ENCODE measurements around the gene ATP5F1E.

Gene ATP5F1E

DNA sequence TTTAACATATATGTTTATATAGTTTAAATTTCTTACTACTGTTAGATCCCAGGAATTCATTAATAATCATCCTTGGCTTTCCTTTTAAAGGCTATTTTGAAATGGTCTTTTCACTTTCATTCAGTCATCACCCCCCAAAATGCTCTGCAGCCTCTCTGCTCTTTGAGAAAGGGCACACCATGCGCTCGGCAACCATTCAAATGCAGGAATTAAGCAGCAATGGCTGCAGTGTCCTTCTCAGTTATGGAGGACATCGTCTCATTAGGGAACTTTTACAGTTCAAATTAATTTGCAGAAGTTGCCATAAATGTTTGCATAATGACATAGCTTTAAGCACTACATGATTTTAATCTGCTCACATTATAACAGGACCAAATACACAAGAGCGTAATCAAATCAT lies 6.6 kb downstream of the ATP5F1E start:
- no peak overlapping the region for H3K27ac ChIP-seq (ENCODE audit: low read length)
- no peak for TF ChIP-seq EZH2phosphoT487 (IDR thresholded peaks at IDR 0.05; ENCODE audit: low read depth)

DNA sequence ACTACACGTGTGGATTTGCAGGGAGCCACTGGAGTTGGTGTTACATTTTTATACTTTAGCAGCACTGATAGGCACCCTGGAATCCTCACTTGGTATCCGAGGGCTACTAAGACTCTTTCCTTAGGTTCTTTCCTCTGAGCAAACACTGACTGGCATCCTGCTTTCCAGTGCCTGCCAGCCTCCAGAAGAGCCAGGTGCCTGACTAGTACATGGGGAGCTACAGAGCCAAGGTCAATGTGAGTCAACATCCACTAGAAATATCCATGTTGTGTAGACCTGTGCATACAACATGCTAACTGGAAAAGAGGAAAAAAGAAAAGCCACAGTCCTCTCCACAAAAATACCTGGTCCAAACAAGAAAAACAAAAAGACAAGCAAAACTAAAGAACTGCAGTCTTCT lies 7.0 kb downstream of the ATP5F1E start:
- Histone ChIP-seq H4K20me1 (ENCODE audit: insufficient read depth, low read length) (peaks cover 55% of the 10 kb centered on the region), H3K4me2 (ENCODE audit: low read length) (no peak overlapping the region), H3K4me1 (ENCODE audit: low read length) (peaks cover 17% of the 10 kb centered on the region), H3K27ac (ENCODE audit: low read length) (no peak overlapping the region), H3K79me2 (ENCODE audit: low read length) (peaks cover 59% of the 10 kb centered on the region), H2AFZ (ENCODE audit: low read depth, low read length) (no peak overlapping the region), H3K9ac (ENCODE audit: low read length) (no peak overlapping the region), H3K36me3 (replicated peaks; ENCODE audit: low read depth, low read length) (peaks cover 81% of the 10 kb centered on the region), H3K9me3 (ENCODE audit: insufficient read depth, low read length) (no peaks in the 10 kb centered on the region), H3K4me3 (ENCODE audit: low read length) (no peak overlapping the region), H3K27me3 (ENCODE audit: low read depth, low read length) (no peaks in the 10 kb centered on the region)
- TF ChIP-seq EZH2phosphoT487 (IDR thresholded peaks at IDR 0.05; ENCODE audit: low read depth) = no peak
- TF ChIP-seq, protein P1, sequence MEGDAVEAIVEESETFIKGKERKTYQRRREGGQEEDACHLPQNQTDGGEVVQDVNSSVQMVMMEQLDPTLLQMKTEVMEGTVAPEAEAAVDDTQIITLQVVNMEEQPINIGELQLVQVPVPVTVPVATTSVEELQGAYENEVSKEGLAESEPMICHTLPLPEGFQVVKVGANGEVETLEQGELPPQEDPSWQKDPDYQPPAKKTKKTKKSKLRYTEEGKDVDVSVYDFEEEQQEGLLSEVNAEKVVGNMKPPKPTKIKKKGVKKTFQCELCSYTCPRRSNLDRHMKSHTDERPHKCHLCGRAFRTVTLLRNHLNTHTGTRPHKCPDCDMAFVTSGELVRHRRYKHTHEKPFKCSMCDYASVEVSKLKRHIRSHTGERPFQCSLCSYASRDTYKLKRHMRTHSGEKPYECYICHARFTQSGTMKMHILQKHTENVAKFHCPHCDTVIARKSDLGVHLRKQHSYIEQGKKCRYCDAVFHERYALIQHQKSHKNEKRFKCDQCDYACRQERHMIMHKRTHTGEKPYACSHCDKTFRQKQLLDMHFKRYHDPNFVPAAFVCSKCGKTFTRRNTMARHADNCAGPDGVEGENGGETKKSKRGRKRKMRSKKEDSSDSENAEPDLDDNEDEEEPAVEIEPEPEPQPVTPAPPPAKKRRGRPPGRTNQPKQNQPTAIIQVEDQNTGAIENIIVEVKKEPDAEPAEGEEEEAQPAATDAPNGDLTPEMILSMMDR (IDR thresholded peaks at IDR 0.05; ENCODE audit: low read depth, low read length) = no peak

More for the DNA sequence above, 6.6 kb downstream of the ATP5F1E start:
- Histone ChIP-seq H3K4me3 (ENCODE audit: low read length) (no peak overlapping the region), H4K20me1 (ENCODE audit: insufficient read depth, low read length) (peaks cover 55% of the 10 kb centered on the region), H3K4me1 (ENCODE audit: low read length) (peaks cover 21% of the 10 kb centered on the region), H3K36me3 (replicated peaks; ENCODE audit: low read depth, low read length) (peaks cover 85% of the 10 kb centered on the region), H2AFZ (ENCODE audit: low read depth, low read length) (no peak overlapping the region), H3K9ac (ENCODE audit: low read length) (no peak overlapping the region), H3K9me3 (ENCODE audit: insufficient read depth, low read length) (no peaks in the 10 kb centered on the region), H3K27me3 (ENCODE audit: low read depth, low read length) (no peaks in the 10 kb centered on the region), H3K79me2 (ENCODE audit: low read length) (peaks cover 63% of the 10 kb centered on the region), H3K4me2 (ENCODE audit: low read length) (no peak overlapping the region)

DNA sequence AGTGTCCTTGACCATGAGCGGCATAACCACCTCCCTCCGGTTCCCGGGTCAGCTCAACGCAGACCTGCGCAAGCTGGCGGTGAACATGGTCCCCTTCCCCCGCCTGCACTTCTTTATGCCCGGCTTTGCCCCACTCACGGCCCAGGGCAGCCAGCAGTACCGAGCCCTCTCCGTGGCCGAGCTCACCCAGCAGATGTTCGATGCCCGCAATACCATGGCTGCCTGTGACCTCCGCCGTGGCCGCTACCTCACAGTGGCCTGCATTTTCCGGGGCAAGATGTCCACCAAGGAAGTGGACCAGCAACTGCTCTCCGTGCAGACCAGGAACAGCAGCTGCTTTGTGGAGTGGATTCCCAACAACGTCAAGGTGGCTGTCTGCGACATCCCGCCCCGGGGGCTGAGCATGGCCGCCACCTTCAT lies 8.0 kb downstream of the ATP5F1E start:
- H3K79me2 ChIP-seq (ENCODE audit: low read length) = peaks cover 50% of the 10 kb centered on the region
- no peak overlapping the region for H2AFZ ChIP-seq (ENCODE audit: low read depth, low read length)
- peaks cover 53% of the 10 kb centered on the region for H4K20me1 ChIP-seq (ENCODE audit: insufficient read depth, low read length)

DNA sequence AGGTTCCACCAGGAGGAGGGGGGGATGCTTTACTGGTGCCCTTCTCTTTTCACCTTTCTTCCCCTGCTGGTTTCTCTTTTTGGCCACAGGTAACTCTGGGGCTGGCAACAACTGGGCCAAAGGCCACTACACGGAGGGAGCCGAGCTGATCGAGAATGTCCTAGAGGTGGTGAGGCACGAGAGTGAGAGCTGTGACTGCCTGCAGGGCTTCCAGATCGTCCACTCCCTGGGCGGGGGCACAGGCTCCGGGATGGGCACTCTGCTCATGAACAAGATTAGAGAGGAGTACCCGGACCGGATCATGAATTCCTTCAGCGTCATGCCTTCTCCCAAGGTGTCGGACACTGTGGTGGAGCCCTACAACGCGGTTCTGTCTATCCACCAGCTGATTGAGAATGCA lies 8.5 kb downstream of the ATP5F1E start:
- Histone ChIP-seq H3K36me3 (replicated peaks; ENCODE audit: low read depth, low read length) (peaks cover 66% of the 10 kb centered on the region), H3K79me2 (ENCODE audit: low read length) (peaks cover 45% of the 10 kb centered on the region), H3K27me3 (ENCODE audit: low read depth, low read length) (no peaks in the 10 kb centered on the region)

More for the DNA sequence above, 8.0 kb downstream of the ATP5F1E start:
- H3K27ac ChIP-seq (ENCODE audit: low read length) = no peak overlapping the region
- H3K27me3 ChIP-seq (ENCODE audit: low read depth, low read length) = no peaks in the 10 kb centered on the region
- no peak for TF ChIP-seq EZH2phosphoT487 (IDR thresholded peaks at IDR 0.05; ENCODE audit: low read depth)
- TF ChIP-seq, protein P1 (IDR thresholded peaks at IDR 0.05; ENCODE audit: low read depth, low read length) = no peak
- H3K9ac ChIP-seq (ENCODE audit: low read length) = no peak overlapping the region
- no peaks in the 10 kb centered on the region for H3K9me3 ChIP-seq (ENCODE audit: insufficient read depth, low read length)
- H3K4me2 ChIP-seq (ENCODE audit: low read length) = no peak overlapping the region
- H3K36me3 ChIP-seq (replicated peaks; ENCODE audit: low read depth, low read length) = peaks cover 71% of the 10 kb centered on the region
- H3K4me3 ChIP-seq (ENCODE audit: low read length) = no peak overlapping the region
- peaks cover 7% of the 10 kb centered on the region for H3K4me1 ChIP-seq (ENCODE audit: low read length)

DNA sequence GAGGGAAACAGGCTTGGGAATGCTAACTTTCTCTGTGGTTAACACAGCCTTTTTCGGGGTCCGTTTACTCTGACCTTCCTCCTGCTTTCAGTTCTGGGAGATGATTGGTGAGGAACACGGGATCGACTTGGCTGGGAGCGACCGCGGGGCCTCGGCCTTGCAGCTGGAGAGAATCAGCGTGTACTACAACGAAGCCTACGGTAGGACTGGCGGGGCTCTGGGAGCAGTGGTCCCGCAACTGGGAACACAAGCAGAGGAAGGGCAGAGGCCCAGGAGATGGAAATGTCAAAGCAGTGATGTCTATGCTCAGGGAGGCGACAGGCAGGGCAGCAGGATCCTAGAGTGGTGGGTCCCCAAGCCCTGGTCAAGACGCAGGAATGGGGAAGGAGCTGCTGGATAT lies 9.4 kb downstream of the ATP5F1E start:
- Histone ChIP-seq H3K27me3 (ENCODE audit: low read depth, low read length) (no peaks in the 10 kb centered on the region), H3K4me3 (ENCODE audit: low read length) (no peak overlapping the region), H3K36me3 (replicated peaks; ENCODE audit: low read depth, low read length) (peaks cover 58% of the 10 kb centered on the region), H3K79me2 (ENCODE audit: low read length) (peaks cover 36% of the 10 kb centered on the region), H3K4me1 (ENCODE audit: low read length) (no peaks in the 10 kb centered on the region), H3K4me2 (ENCODE audit: low read length) (no peak overlapping the region), H4K20me1 (ENCODE audit: insufficient read depth, low read length) (peaks cover 42% of the 10 kb centered on the region), H2AFZ (ENCODE audit: low read depth, low read length) (no peak overlapping the region), H3K9me3 (ENCODE audit: insufficient read depth, low read length) (no peaks in the 10 kb centered on the region), H3K27ac (ENCODE audit: low read length) (no peak overlapping the region), H3K9ac (ENCODE audit: low read length) (no peak overlapping the region)
- TF ChIP-seq, protein P1 (IDR thresholded peaks at IDR 0.05; ENCODE audit: low read depth, low read length) = no peak
- no peak for TF ChIP-seq EZH2phosphoT487 (IDR thresholded peaks at IDR 0.05; ENCODE audit: low read depth)

More for the DNA sequence above, 8.5 kb downstream of the ATP5F1E start:
- H2AFZ ChIP-seq (ENCODE audit: low read depth, low read length) = no peak overlapping the region
- no peak overlapping the region for H3K27ac ChIP-seq (ENCODE audit: low read length)
- no peak overlapping the region for H3K4me3 ChIP-seq (ENCODE audit: low read length)
- no peak overlapping the region for H3K4me2 ChIP-seq (ENCODE audit: low read length)
- H3K9ac ChIP-seq (ENCODE audit: low read length) = no peak overlapping the region
- TF ChIP-seq EZH2phosphoT487 (IDR thresholded peaks at IDR 0.05; ENCODE audit: low read depth) = no peak
- no peaks in the 10 kb centered on the region for H3K9me3 ChIP-seq (ENCODE audit: insufficient read depth, low read length)
- H4K20me1 ChIP-seq (ENCODE audit: insufficient read depth, low read length) = peaks cover 48% of the 10 kb centered on the region
- 0 out of 2 replicates have a peak, but pooled peaks cover 2% of the 10 kb centered on the region for H3K4me1 ChIP-seq (ENCODE audit: low read length)
